CD4-positive, alpha-beta T cell treated with Interleukin-17A for 4 hours (primary cell): ENCODE data around the gene SMYD3.
"Not testable (repeated sequence)": the region's sequence is repeated elsewhere in the genome, so short reads cannot be mapped to it uniquely, and the experiment has no call there.

Experiments
- DNase-seq: peaks from one replicate; pipeline ENCODE4 v3.0.0-alpha.2; 2020; ENCODE audit warnings: mixed read lengths

The SMYD3 gene

DNA sequence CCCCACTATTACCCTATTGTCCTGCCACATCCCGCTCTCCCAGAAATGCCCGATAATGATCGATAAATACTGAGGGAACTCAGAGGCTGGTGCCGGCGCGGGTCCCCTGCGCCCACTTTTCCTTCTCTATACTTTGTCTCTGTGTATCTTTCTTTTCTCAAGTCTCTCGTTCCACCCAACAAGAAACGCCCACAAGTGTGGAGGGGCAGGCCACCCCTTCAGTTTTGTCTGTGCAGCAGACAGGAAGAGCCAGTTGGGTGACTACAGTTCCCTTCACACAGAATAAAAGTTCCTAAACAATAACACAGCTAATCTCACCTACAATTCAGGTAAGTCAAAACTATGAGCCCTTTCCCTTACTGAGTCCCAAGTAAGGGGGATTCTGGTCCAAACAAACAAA lies 423.7 kb downstream of the SMYD3 start:
- DNase-seq: no peak

DNA sequence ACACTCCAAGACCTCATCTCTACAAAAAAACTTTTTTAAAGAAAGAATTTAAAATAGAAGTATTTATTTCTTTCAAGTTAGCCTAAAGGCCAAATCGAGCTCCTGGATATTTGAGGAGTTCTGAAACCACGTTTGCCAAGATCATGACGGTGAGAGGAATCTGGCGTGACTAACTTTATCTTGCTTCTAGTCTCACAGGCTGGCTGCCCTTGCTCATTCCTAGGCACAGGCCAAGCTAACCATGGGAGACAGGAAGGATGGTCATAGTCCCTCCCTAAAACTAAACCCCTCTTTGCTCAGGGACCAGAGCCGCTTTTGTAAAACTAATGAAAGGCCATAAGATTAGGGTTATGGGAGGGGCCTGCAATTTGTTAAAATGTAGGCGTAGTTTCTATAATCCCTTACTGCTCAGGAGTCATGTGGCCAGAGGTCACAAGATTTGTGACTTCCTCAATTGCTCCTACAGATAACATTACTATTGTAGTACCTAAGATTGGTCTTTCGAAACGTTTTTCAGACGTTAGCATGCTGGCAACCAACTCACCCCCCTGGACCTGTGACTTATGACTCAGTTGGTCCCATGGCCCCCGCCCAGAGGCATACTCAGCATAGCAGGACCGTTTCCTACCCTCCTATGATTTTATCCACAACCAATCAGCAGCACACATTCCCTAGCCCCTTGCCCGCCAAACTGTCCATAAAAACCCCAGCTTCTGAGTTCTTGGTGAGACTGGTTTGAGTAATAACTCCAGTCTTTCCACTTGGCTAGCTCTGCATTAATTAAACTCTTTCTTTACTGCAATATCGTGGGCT lies 425.0 kb downstream of the SMYD3 start:
- DNase-seq: no peak

DNA sequence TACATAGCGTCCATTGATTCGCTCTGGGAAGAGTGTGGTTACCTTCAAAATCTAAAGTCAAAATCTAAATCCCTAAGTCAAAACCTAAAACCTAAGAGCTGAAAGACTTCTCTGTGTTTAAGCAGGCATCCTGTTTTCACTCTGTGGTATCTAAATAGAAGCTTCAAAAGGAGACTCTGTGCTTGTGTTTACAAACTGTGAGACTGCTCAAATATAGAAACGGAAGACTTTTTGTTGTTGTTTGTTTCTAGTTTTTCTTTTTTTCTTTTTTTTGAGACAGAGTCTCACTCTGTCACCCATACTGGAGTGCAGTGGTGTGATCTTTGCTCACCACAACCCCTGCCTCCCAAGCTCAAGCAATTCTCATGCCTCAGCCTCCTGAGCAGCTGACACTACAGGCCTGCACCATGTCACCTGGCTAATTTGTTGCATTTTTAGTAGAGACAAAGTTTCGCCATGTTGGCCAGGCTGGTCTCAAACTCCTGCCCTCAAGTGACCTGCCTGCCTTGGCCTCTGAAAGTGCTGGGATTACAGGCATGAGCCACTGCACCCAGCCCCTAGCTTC lies 425.9 kb downstream of the SMYD3 start:
- DNase-seq: no peak

DNA sequence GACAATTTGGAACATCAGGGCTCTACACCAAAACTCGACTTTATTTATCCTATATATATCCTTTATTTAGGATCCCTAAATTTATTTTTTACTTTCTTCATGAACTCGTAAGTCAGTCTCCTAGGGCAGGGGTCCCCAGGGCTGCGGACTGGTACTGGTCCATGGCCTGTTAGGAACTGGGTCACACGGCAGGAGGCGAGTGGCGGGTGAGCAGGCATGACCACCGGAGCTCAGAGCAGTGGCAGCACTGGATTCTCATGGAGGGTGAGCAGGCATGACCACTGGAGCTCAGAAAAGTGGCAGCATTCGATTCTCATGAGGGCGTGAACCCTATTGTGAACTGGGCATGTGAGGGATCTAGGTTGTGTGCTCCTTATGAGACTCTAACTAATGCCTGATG lies 427.0 kb downstream of the SMYD3 start:
- DNase-seq: no peak

DNA sequence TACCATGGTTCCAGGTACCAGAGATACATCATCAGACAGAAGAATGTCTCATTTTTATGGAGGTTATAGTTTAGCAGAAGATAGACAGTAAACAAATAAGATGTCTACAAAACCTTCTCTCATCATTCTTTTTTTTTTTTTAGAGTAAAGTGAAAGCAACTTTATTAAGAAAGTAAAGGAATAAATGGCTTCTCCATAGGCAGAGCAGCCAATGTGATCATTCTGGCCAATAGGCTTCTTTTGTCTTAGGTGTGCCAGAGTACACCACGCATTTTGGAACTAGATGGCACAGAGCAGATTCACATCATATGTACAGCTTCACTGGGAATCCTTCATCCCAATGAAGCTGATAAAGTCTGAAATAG lies 428.2 kb downstream of the SMYD3 start:
- DNase-seq: no peak

DNA sequence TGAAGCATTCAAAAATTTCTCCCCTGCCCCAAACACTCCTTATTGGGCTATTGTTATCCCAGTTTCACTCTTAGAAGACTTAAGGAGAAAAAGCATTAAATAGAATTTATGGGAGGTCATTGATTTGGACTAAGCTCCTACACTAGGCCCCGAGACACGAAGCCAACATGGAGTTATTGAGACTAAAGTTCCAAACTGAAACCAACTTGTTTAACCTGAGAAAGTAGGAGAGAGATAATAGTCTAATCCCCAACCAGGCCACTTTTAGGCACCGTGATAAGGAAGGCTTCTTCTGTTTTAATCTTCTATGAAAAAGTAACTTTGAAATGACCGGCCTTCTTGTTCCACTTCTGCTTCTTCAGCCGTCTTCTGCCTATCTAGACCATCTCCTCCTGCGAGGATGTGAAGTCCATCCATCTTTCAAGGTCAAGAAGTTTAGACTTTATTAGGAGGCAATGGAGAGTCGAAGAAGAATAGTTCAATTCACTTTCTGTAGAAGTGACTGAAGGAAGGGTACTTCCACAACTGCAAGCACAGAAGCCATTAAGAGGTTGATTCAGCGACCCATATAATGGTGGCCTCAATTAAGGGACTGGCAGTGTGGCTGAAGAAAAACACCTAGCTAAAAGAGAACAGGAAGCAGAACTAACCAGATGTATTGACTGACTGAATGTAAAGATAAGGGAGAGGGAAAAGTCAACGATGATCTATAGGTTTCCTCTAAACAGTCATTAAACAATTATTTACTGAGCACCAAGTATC lies 428.8 kb downstream of the SMYD3 start:
- DNase-seq: no peak

DNA sequence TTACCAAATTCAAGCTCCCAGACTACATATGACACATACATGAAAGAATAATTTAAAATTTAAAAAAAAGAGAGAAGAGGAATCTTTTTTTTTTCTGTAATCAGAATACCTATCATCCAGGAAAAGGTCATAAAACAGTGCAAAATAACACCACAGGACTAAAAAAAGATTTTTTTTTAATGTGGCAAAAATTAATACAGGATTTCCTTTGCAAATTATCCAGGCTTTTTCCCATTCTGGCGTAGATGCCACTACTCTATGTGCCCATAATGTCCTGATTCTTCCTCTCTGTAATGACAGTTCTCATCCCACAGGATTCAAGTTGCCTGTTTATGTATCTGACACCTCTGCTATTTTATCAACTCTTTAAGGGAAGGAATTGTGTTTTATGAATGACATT lies 429.6 kb downstream of the SMYD3 start:
- no peak for DNase-seq

DNA sequence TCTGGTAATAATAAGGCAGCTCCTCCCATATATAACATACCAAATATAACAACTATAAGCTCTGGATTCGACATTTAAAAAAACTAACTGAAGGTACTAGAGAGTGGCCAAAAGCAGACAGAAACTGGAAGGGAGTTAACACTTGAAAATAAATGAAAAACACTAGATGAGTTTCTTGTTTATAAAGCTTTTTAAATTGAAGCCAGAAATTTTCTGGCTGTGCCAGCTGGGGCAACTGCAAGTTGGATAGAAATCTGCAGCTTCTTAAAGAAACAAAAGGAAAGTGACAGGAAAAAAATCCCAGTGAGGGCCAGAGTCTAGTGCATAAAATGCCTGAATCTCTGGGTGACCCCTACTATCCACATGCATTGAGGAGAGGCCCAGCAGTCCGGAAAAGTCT lies 432.7 kb downstream of the SMYD3 start:
- DNase-seq: no peak

DNA sequence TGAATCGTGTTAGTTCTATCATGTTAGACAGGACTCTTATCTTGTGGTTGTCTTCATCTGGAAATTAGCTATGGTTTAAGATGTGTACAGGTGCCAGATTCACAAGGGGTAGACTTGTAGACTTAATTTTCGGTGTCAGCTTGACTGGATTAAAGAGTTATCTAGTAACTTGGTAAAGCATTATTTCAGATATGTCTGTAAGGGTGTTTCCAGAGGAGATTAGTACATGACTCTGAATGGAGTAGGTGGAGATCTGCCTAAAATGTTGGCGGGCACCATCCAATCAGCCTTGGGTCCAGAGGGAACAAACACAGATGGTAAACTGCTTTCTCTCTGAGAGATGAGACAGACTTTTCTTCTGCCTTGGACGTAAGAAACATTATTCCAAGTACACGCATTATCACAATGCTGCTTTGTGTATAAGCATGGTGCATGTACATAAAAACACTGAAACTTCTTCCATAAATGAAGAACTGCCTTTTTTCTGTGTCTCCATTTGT lies 434.6 kb downstream of the SMYD3 start:
- DNase-seq: no peak

DNA sequence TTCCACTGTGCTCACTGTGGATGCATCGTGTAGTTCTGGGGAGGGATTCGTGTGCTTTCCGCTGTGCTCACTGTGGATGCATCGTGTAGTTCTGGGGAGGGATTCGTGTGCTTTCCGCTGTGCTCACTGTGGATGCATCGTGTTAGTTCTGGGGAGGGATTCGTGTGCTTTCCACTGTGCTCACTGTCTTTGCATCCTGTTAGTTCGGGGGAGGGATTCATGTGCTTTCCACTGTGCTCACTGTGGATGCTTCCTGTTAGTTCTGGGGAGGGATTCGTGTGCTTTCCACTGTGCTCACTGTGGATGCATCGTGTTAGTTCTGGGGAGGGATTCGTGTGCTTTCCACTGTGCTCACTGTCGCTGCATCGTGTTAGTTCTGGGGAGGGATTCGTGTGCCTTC lies 435.1 kb downstream of the SMYD3 start:
- not testable (repeated sequence) for DNase-seq

DNA sequence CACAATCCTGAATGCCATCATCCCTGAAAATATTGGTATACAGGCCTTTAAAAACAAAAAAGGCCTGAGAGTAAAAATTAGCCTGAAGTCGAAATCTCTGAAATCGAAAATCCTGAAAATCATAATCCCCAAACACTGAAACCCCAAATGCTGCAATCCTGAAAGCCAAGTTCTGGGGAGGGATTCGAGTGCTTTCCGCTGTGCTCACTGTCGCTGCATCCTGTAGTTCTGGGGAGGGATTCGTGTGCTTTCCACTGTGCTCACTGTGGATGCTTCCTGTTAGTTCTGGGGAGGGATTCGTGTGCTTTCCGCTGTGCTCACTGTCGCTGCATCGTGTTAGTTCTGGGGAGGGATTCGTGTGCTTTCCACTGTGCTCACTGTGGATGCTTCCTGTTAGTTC lies 435.5 kb downstream of the SMYD3 start:
- not testable (repeated sequence) for DNase-seq

DNA sequence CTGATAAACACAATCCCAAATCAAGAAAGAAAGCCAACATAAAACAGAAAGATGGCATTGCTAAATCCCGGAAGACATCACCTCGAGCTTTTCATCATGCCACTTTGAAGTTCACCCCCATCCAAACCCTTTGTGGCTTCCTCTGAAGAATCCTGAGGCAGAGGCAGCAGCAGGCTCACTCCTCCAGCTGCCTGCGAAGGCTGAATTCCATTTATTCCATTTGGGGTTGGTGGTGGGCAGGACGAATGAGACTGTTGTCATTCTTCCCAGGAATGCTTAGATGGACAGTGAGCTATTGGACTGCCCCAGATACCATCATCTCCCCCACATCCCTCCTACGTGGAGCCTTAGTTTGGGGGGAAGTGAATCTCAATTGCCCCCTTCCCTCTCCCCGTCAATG lies 437.5 kb downstream of the SMYD3 start:
- DNase-seq: no peak

DNA sequence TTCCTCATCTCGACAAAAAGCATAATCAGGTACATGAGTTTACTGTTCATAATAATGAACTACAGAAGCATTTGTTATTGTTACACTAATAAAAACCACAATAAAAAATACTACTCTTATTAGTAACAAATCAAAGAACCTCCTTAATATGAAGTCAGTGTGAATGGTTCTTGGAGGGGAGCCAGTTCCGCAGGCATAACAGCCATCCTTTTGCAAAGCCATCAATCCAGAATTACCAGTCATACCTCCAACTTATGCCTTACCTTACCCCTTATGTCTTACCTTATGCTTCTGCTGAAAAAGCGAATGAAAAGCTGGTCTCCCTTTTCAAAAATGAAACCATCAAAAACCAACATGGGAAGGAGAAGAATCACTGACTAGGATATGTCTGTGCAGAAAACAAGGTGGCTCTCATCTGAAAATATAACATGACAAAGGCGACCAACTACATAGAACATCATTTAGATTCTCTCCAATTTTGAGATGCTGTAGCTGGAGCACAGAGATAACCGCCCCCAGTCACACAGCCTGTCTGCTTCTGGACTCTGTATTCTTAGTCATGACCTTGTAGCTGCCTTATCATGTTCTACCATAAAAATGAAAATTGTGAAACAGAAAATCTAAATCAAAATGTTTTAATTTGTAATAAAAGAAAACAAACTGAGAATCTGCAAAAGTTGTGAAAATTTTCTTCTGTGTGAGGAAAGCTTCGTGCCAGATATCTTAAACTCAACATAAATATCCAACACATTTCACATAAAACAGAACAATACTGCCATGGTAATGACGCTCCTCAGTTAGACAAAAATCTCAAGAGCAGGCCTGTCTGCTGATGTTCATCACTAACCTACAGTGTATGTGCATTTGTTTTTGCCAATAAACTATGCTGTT lies 438.2 kb downstream of the SMYD3 start:
- no peak for DNase-seq

DNA sequence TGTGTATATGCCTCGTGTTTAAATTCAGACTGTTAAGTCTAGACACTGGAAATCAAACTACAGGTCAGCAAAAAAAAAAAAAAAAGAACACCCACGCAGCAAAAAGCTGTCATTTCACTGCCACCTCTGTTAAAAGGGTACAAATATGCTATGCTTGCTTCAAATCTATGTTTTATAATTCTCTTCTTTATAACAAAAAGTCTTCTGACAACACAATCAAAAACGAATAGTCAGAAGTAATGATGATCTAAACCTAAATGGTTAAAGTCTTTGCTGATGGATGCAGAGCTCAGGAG lies 438.9 kb downstream of the SMYD3 start:
- DNase-seq: no peak

DNA sequence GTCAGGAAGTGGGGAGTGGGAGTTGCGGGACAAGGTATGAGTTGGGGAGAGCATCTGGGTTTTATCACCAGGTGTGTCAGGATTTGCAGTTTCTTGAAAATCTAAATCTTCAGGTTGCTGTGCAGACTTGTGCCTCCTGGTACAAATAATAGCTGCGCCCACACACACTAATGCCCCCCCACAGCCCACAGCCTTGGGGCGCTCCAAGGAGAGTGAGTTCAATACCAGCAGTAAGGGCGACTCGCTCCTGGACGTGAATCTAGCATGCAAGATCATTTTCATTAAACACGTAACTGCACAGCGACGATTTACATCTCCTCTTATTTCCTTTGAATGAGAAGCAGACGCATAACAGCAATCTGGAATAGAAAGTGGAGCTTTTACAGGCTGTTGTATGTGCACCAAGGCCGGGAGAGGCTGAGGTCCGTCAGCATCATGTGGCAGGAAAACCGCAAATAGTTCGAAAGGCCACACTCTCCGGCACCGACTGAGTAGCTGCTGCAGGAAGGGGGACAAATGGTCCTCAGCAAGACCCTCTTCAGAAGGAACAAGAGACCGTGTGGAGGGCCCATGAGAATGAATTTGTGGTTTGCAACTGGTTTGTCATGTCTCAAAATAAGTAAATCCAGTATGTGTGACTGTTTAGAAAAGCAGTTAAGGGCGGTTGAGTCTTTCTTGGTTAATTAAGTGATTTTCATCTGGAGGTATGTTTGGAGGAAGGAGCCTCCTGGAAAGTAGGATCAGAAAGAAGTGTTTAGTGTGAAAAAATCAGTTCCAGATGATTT lies 439.5 kb downstream of the SMYD3 start:
- no peak for DNase-seq

DNA sequence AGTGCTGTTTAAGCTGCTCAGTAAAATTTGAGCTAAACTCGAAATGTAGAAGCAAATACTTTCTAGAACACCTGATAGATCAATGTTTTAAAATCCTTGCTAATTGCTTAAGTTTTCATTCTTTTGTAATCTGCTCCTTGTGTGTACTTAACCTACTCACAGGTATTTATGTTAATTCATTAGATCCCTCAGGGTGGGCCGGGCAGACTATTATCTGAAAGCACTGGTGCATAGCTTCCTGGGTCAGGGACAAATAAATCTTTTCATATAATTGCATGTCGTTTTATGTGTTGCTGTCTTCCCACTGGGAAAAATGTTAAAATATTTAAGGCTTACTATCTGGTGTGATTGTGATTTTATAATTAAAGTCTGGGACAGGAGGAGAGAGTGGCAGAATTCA lies 440.5 kb downstream of the SMYD3 start:
- no peak for DNase-seq

DNA sequence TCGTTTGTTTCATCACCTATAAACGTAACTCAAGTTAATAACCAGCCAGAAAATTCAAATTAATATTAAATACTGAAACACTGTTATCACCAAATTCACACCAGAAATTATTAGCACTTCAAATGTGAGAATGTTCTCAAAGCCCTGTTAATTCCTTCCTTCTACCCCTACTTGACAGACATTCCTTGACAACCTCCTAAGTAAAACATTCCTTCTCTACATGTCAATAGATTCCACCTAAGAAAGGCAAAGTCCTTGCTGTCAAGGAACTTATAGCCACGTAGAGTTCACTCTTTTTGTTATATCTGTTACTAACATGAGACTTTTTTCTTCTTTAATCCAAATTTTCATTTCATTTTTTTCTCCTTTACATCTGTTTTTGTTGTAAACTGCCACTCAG lies 441.5 kb downstream of the SMYD3 start:
- DNase-seq: no peak

DNA sequence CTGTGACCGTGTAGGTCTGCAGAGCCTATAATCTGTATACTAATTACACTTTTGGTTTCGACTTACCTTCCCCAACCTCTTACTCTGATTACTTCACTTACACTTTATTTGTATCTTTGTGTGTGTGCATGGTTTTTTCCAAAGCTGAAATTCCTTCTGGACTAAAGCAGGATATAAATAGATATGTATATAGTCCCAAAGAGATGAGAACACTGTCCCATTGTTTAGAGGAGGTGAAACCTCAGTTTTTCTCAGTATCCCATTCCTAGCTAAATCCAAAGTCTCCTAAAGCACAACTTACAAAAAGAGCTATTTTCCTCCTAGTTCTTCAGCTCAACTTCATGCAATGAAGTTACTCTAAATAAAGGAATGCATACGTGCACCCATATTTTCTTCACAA lies 442.2 kb downstream of the SMYD3 start:
- no peak for DNase-seq

DNA sequence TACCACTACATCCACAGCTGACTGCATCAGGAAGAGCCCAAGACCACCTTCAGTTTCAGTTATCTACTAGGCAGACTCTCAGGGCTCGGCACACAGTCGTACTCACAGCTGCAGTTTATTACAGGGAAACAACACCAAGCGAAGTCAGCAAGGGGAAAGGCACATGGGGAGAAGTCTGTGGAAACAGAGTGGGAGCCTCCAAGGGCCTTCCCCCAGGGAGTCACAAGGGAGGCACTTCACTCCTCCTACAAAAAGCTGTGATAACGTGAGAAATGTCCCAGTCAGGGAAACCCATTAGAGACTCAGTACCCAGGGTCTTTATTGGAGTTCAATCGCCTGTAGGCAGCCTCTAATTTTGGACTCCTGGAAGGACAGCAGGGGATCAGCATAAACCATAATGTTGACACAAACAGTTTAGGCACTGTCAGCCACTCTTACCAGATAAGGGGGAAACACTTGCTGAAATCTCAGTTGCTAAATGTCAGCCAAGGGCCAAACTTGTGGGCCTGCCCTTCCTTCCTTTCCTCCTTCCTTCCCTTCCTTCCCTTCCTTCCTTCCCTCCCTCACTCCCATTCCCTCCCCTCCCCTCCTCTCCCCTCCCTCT lies 444.0 kb downstream of the SMYD3 start:
- DNase-seq: no peak

DNA sequence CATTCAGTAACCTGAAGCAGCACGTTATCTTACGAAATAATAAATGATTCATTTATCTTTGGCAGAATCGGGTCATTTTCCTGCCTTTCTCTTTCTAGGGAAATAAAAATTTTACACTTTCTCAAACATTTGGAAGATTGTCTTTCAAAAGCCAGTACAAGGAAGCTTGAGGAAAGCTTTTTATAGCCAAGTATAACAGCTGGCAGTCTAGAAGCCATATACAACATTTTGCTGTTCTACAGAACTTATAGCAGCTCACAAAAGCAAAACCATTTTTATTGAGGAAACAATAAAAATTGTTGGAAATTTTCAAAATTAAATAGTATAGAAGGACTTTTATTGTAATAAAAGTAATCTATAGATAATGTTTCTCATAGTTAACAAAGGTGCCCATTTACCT lies 448.6 kb downstream of the SMYD3 start:
- DNase-seq: no peak

DNA sequence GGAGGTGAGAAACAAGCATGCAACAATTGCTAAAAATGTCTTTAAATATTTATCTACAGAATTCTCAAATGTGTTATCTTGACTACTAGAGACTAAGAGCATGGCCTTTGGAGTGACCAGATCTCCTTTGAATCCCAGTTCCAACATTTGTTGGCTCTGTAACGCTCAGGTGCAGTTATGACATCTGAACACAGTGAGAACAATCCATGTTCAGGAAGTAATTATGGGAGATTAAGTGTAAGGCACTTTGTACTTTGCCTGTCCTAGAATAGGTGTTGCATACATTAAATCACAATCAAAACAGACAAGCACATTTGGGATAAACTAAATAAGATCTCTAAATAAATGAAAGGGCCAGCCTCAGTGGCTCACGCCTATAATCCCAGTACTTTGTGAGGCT lies 454.5 kb downstream of the SMYD3 start:
- DNase-seq: no peak
